Nucleus accumbens (tissue), 56 donors: ENCODE results near the gene DTL.
A peak's percentile ranks its signal among the peaks of the same experiment; 100 is the strongest.
"Not testable (repeated sequence)": the region's sequence is repeated elsewhere in the genome, so short reads cannot be mapped to it uniquely, and the experiment has no call there.

ENCODE experiments used
- DNase-seq, 56 donors: peaks; one replicate each; lab custom pipeline; 2025; lab: John Stamatoyannopoulos, UW

The DTL gene

GRCh38 chr1:212035123-212035834 is at the start of gene DTL, which contains the start of gene INTS7:
TSS of gene DTL (plus strand) at chr1:212035748. CDS start at chr1:212035891, 143 bp downstream.
TSS of gene INTS7 (minus strand) at chr1:212035557. CDS start at chr1:212035437, 120 bp downstream.
- DNase-seq, result peak; percentile 73 to 100 (median 98)

DNA sequence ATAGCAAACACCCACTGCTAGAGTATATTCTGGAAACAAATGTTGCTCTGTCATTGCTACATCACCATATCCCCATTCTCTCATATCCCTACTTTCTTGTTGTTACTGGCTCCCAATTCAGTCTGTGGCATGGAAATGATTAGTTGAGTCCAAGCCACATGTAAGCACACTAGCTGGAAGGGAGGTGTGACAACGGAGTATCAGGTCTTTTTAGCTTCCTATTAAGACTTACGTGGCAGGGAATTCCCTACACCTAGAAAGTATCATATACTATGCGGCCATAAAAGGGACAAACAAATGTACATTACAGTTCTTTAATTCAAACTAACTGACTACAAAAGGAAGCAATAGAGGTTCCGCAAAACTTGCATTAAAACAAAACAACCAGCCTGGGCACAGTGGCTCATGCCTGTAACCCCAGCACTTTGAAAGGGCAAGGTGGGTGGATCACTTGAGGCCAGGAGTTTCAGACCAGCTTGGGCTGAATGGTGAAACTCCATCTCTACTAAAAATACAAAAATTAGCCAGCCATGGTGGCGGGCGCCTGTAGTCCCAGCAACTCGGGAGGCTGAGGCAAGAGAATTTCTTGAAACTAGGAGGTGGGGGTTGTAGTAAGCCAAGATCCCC is 48.8 kb upstream of the DTL start:
- no peak for DNase-seq

GRCh38 chr1:211991695-211992094 is 43.9 kb upstream of the DTL start:
- no peak for DNase-seq

DNA sequence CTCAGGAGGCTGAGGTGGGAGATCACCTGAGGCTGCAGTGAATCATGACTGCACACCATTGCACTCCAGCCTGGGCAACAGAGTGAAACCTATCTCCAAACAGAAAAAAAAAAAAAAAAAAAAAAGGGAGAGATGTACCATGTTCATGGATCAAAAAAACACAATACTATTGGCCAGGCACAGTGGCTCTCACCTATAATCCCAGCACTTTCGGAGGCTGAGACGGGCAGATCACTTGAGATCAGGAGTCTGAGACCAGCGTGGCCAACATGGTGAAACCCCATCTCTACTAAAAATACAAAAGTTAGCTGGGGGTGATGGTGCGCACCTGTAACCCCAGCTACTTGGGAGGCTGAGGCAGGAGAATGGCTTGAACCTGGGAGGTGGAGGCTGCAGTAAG is 38.1 kb upstream of the DTL start:
- DNase-seq, result not testable (repeated sequence)

GRCh38 chr1:212002536-212002935 is 33.0 kb upstream of the DTL start:
- no peak for DNase-seq

- no peak for DNase-seq
Observed at GRCh38 chr1:212004895-212005608, 30.5 kb upstream of the DTL start.

GRCh38 chr1:212007178-212007577 is 28.4 kb upstream of the DTL start:
- no peak for DNase-seq

DNA sequence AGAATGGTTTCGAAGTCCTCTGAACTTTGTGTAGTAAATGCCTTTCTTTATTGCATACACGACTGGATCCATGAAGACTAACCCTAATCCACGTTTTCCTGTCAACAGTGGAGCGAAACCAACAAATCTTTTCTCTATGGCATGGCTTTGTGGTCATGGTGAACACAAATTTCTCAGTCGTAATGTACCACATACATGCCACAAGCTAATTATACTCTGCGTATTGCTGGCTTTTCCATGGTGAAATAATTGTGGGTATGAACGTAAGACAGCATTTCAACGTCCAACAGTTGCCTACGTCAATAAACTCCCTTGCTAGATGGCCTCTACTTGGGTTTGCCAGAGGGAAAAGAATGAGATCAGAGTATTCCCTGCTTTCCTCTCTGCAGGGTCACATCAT is 27.7 kb upstream of the DTL start:
- DNase-seq, result no peak

GRCh38 chr1:212009561-212009960 is 26.0 kb upstream of the DTL start:
- DNase-seq, result no peak

- DNase-seq, result no peak
Observed at GRCh38 chr1:212010004-212010403, 25.5 kb upstream of the DTL start.

- peak in 36 of 56 donors; percentile 0 to 72 (median 20) for DNase-seq
Observed at GRCh38 chr1:212012034-212012740, 23.4 kb upstream of the DTL start.

- no peak for DNase-seq
Observed at GRCh38 chr1:212013672-212014071, 21.9 kb upstream of the DTL start.

GRCh38 chr1:212020975-212021374 is 14.6 kb upstream of the DTL start:
- DNase-seq, result no peak

GRCh38 chr1:212021563-212021962 is 14.0 kb upstream of the DTL start:
- DNase-seq, result no peak

- DNase-seq, result not testable (repeated sequence)
Observed at GRCh38 chr1:212022908-212023307, 12.6 kb upstream of the DTL start.

- no peak for DNase-seq
Observed at GRCh38 chr1:212024469-212025149, 10.9 kb upstream of the DTL start.

- not testable (repeated sequence) for DNase-seq
Observed at GRCh38 chr1:212027727-212028126, 7.8 kb upstream of the DTL start.

DNA sequence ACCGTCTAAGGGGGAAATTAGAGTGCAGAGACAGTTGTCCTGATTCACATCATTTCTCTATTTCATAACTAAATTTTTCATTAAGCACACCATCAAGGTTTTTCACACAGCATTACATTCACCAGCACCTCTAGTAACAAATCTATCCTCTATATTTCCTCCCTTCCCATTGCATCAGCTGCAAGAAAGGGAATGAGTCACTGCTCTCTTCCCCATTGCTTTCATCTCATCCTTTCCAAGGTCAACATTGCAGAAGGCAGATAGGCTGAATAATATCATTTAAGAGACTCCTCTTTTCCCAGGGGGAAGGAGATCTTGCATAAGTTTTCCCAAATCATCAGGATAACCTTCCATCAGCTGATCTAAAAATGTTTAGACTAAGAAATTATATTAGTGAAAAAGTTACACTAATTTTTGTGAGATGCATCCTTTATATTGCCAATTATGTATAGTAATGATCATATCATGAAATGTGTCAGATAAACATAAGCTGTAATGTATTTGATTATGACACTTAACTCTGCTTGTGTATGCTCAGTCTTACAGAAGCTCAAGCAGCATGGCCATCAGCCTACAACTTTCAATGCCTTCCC is 4.5 kb upstream of the DTL start:
- DNase-seq, result no peak

DNA sequence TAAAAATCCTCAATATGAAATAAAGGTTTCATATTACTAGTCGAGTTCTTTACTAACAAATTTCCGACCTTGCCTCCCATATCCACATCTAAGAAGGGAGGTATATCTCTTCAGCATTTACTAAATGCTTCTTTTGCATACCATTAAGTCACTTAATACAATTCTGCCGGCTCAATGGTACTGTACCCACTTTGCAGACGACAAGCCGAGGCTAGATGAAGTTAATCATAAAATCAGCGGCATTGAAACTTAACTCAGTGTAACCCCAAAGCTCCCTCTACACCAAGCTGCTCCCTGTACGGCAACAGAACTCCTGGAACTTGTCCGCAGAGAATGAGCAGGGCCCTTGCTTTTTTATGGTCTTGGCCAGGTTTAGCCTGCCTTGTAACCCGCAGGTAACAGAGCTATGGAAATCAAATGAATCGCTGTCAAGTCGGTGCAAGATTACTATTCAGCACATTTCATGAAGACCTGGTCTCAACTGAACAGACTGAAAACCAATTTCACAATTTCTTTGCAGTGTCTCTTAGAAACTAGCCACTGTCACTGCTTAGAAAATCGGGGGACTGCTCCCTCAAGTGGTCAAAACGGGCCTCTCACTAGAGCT is 929 bp upstream of the DTL start:
- DNase-seq, result peak in 3 of 56 donors; percentile 28 to 53 (median 36)
